Measurements from ENCODE around the gene CALML5. TPM values are rescaled to one million over a fixed set of nuclear protein-coding genes. Genes with fewer than 3 reads are reported as not detected.

The CALML5 gene
- total RNA-seq, 4 donors from 2014 or later, result not detected

GRCh38 chr10:5508786-5509185, 9.4 kb upstream of the CALML5 start:
- H3K9me3 ChIP-seq, result no peaks in the 10 kb centered on the region
- no peak overlapping the region for H3K27ac ChIP-seq
- H3K4me3 ChIP-seq, result no peak overlapping the region
- no peaks in the 10 kb centered on the region for H3K36me3 ChIP-seq
- intact Hi-C loops (cut with DNase I; ENCODE audit: low total_unique reads), result no loop called here
- in situ Hi-C loops (cut with MboI; ENCODE audit: low pct_ligation_motif_present in 1 of 4, low pct_unique_long_range_greater_than_20kb in 1 of 4, low sequenced_read_pairs in 3 of 4), result no loop called here
- no peaks in the 10 kb centered on the region for H3K27me3 ChIP-seq
- peak; percentile 0 for DNase-seq
- no peak for TF ChIP-seq POLR2A (IDR thresholded peaks at IDR 0.05)
- no peak for TF ChIP-seq EP300 (IDR thresholded peaks at IDR 0.05; ENCODE audit: low read depth)
- no peak for TF ChIP-seq CTCF (IDR thresholded peaks at IDR 0.05)
- TF ChIP-seq POLR2AphosphoS5 (IDR thresholded peaks at IDR 0.05), result no peak
- 85 to 89% methylated on average over 6 of the region's 6 CpGs for WGBS, 2 donors (ENCODE audit: low coverage in 1 of 2)
- peaks cover 0 to 6% (median 4%) of the 10 kb centered on the region in 4 donors for H3K4me1 ChIP-seq

GRCh38 chr10:5508161-5508604, 8.8 kb upstream of the CALML5 start:
- intact Hi-C loops (cut with DNase I; ENCODE audit: low total_unique reads), result no loop called here
- H3K27me3 ChIP-seq, result no peaks in the 10 kb centered on the region
- in situ Hi-C loops (cut with MboI; ENCODE audit: low pct_ligation_motif_present in 1 of 4, low pct_unique_long_range_greater_than_20kb in 1 of 4, low sequenced_read_pairs in 3 of 4), result no loop called here
- H3K36me3 ChIP-seq, result no peaks in the 10 kb centered on the region
- TF ChIP-seq POLR2AphosphoS5 (IDR thresholded peaks at IDR 0.05) (no peak), EP300 (IDR thresholded peaks at IDR 0.05; ENCODE audit: low read depth) (no peak), CTCF (IDR thresholded peaks at IDR 0.05) (no peak), POLR2A (IDR thresholded peaks at IDR 0.05) (no peak)
- no peak overlapping the region for H3K27ac ChIP-seq
- H3K4me3 ChIP-seq, result no peak overlapping the region
- DNase-seq, result peak; percentile 4
- H3K9me3 ChIP-seq, result no peaks in the 10 kb centered on the region
- peaks cover 0 to 12% (median 8%) of the 10 kb centered on the region in 4 donors for H3K4me1 ChIP-seq
- 94% methylated on average over 18 of the region's 18 CpGs; no CpG with 5 or more reads in 1 of the 2 donors for WGBS, 2 donors (ENCODE audit: low coverage in 1 of 2)

- TF ChIP-seq CTCF (IDR thresholded peaks at IDR 0.05) (no peak), POLR2A (IDR thresholded peaks at IDR 0.05) (no peak), POLR2AphosphoS5 (IDR thresholded peaks at IDR 0.05) (no peak), EP300 (IDR thresholded peaks at IDR 0.05; ENCODE audit: low read depth) (no peak)
- in situ Hi-C loops (cut with MboI; ENCODE audit: low pct_ligation_motif_present in 1 of 4, low pct_unique_long_range_greater_than_20kb in 1 of 4, low sequenced_read_pairs in 3 of 4), result no loop called here
- WGBS, 2 donors (ENCODE audit: low coverage in 1 of 2), result 80 to 100% methylated on average over 1 to 11 of the region's 14 CpGs
- no peak overlapping the region for H3K4me3 ChIP-seq
- intact Hi-C loops (cut with DNase I; ENCODE audit: low total_unique reads), result no loop called here
- H3K4me1 ChIP-seq, result peaks cover 0 to 17% (median 13%) of the 10 kb centered on the region in 4 donors
- DNase-seq, result peak; percentile 5
- H3K36me3 ChIP-seq, result no peaks in the 10 kb centered on the region
- no peak overlapping the region for H3K27ac ChIP-seq
- H3K27me3 ChIP-seq, result no peaks in the 10 kb centered on the region
- no peaks in the 10 kb centered on the region for H3K9me3 ChIP-seq
Measured at GRCh38 chr10:5507649-5508131, 8.3 kb upstream of the CALML5 start.

GRCh38 chr10:5506751-5507648, 7.6 kb upstream of the CALML5 start:
- H3K27me3 ChIP-seq, result no peaks in the 10 kb centered on the region
- WGBS, 2 donors (ENCODE audit: low coverage in 1 of 2), result 90% methylated on average over 19 of the region's 19 CpGs; no CpG with 5 or more reads in 1 of the 2 donors
- H3K36me3 ChIP-seq, result no peaks in the 10 kb centered on the region
- H3K9me3 ChIP-seq, result no peaks in the 10 kb centered on the region
- H3K4me1 ChIP-seq, result peaks cover 0 to 19% (median 15%) of the 10 kb centered on the region in 4 donors
- in situ Hi-C loops (cut with MboI; ENCODE audit: low pct_ligation_motif_present in 1 of 4, low pct_unique_long_range_greater_than_20kb in 1 of 4, low sequenced_read_pairs in 3 of 4) (no loop called here), intact Hi-C loops (cut with DNase I; ENCODE audit: low total_unique reads) (no loop called here)
- no peak overlapping the region for H3K4me3 ChIP-seq
- TF ChIP-seq EP300 (IDR thresholded peaks at IDR 0.05; ENCODE audit: low read depth) (no peak), CTCF (IDR thresholded peaks at IDR 0.05) (no peak), POLR2A (IDR thresholded peaks at IDR 0.05) (no peak), POLR2AphosphoS5 (IDR thresholded peaks at IDR 0.05) (no peak)
- DNase-seq, result peak; percentile 7
- H3K27ac ChIP-seq, result no peak overlapping the region

Measured in transverse colon (tissue), 4 donors.